A673 (cell line): Measurements from ENCODE around the gene PROSER3. TPM values are rescaled to one million over a fixed set of nuclear protein-coding genes. Genes with fewer than 3 reads are reported as not detected.

ENCODE experiments used
- BruUV-seq: library from RNA; stranded (reverse); fragments of 400-500 nt; replicated peaks from 2 replicates; lab custom pipeline; 2021; lab: Mats Ljungman, UMichigan
- CTCF ChIA-PET: fragments of 300-600 bp; sonication (Branson Sonifier 250); formaldehyde crosslinking; loops from one replicate; lab custom pipeline; 2022; ENCODE audit warnings: antibody characterized with exemption; lab: Charles Lee
- POLR2A ChIA-PET: fragments of 300-600 bp; sonication (Branson Sonifier 250); formaldehyde crosslinking; loops from one replicate; lab custom pipeline; 2022; ENCODE audit warnings: antibody characterized with exemption; ENCODE audit not compliant: low non-redundant PET; lab: Charles Lee
- DNase-seq: peaks from one replicate; pipeline ENCODE4 v3.0.0-alpha.2; 2015; ENCODE audit warnings: low spot score
- H3K27ac ChIP-seq: fragments of 200-600 bp; sonication (generic); 2 replicates; pipeline ENCODE4 v1.5.1; 2016; ENCODE audit warnings: mixed run types, low read depth, mild to moderate bottlenecking, mixed read lengths, antibody characterized with exemption, low read length; ENCODE audit not compliant: poor library complexity, severe bottlenecking
- H3K27me3 ChIP-seq: fragments of 200-600 bp; sonication (generic); replicated peaks from 2 replicates; pipeline ENCODE4 v1.6.1; 2017; ENCODE audit warnings: mixed run types, low read depth, mild to moderate bottlenecking, mixed read lengths, antibody characterized with exemption, low read length; ENCODE audit not compliant: insufficient read depth, poor library complexity
- H3K36me3 ChIP-seq: fragments of 200-600 bp; sonication (generic); 2 replicates; pipeline ENCODE4 v1.6.1; 2016; ENCODE audit warnings: mixed run types, mild to moderate bottlenecking, mixed read lengths, antibody characterized with exemption, low read length; ENCODE audit not compliant: insufficient read depth, poor library complexity, severe bottlenecking
- H3K4me1 ChIP-seq: fragments of 200-600 bp; sonication (generic); 2 replicates; pipeline ENCODE4 v1.6.1; 2017; ENCODE audit warnings: mixed run types, mild to moderate bottlenecking, mixed read lengths, antibody characterized with exemption, low read length; ENCODE audit not compliant: insufficient read depth, poor library complexity, severe bottlenecking
- H3K4me3 ChIP-seq: fragments of 200-600 bp; sonication (generic); 2 replicates; pipeline ENCODE4 v1.5.1; 2016; ENCODE audit warnings: low read depth, mixed run types, mild to moderate bottlenecking, mixed read lengths, low read length; ENCODE audit not compliant: poor library complexity, severe bottlenecking
- H3K9me3 ChIP-seq: fragments of 200-600 bp; sonication (generic); 2 replicates; pipeline ENCODE4 v1.6.1; 2016; ENCODE audit warnings: mixed run types, low read depth, mild to moderate bottlenecking, mixed read lengths, antibody characterized with exemption, low read length; ENCODE audit not compliant: poor library complexity, severe bottlenecking
- CTCF ChIP-seq: fragments of 300-800, 200-600 bp; sonication (generic); conservative IDR thresholded peaks from 2 replicates; pipeline ENCODE4 v1.5.1; 2017; ENCODE audit warnings: low read depth, mild to moderate bottlenecking, antibody characterized with exemption, low read length, moderate library complexity, mixed read lengths
- EZH2 ChIP-seq: fragments of 200-600 bp; sonication (generic); IDR thresholded peaks from 2 replicates; pipeline ENCODE4 v1.6.1; 2017; ENCODE audit warnings: borderline replicate concordance, low read depth, mild to moderate bottlenecking, mixed read lengths, antibody characterized with exemption, low read length; ENCODE audit not compliant: poor library complexity, severe bottlenecking
- intact Hi-C: fragments of 100-400 bp; cut with micrococcal nuclease; formaldehyde crosslinking; loops from one replicate; pipeline ENCODE4 v1.10.0; 2022; ENCODE audit not compliant: unreplicated experiment
- total RNA-seq: library from RNA; stranded (reverse); gene quantifications from 2 replicates; pipeline ENCODE4 v1.2.3, GENCODE V29; 2021

PROSER3 gene
- total RNA-seq, 1 experiment from 2014 or later = 38.4 TPM

GRCh38 chr19:35712567-35713505, 45.1 kb upstream of the PROSER3 start:
- DNase-seq = no peak
- intact Hi-C loops = no loop called here
- Histone ChIP-seq H3K4me3 (no peak overlapping the region), H3K9me3 (no peaks in the 10 kb centered on the region), H3K27me3 (peaks cover 14% of the 10 kb centered on the region), H3K36me3 (no peaks in the 10 kb centered on the region), H3K4me1 (peaks cover 5% of the 10 kb centered on the region), H3K27ac (no peak overlapping the region)
- POLR2A ChIA-PET = no interaction called here
- BruUV-seq = no TSS peak
- TF ChIP-seq CTCF = no peak
- no peak for TF ChIP-seq EZH2
- CTCF ChIA-PET = no interaction called here

- intact Hi-C loops = no loop called here
- no peaks in the 10 kb centered on the region for H3K36me3 ChIP-seq
- H3K9me3 ChIP-seq = no peaks in the 10 kb centered on the region
- TF ChIP-seq CTCF (no peak), EZH2 (no peak)
- H3K27me3 ChIP-seq = peaks cover 7% of the 10 kb centered on the region
- H3K4me1 ChIP-seq = peaks cover 5% of the 10 kb centered on the region
- ChIA-PET CTCF (no interaction called here), POLR2A (no interaction called here)
- no peak overlapping the region for H3K27ac ChIP-seq
- no peak overlapping the region for H3K4me3 ChIP-seq
- no TSS peak for BruUV-seq
- DNase-seq = no peak
Measured at GRCh38 chr19:35713506-35713850, 44.5 kb upstream of the PROSER3 start.

GRCh38 chr19:35713904-35714495, 44.0 kb upstream of the PROSER3 start:
- POLR2A ChIA-PET = interaction anchor here (0.6 kb wide), 1 partner anchor 447 kb away, joined by 3 read pairs; no protein-coding TSS in a partner anchor

More at GRCh38 chr19:35713904-35714495, 44.0 kb upstream of the PROSER3 start:
- intact Hi-C loops = no loop called here
- H3K36me3 ChIP-seq = no peaks in the 10 kb centered on the region
- no peaks in the 10 kb centered on the region for H3K9me3 ChIP-seq
- H3K4me1 ChIP-seq = peaks cover 6% of the 10 kb centered on the region
- no peak overlapping the region for H3K4me3 ChIP-seq
- TF ChIP-seq CTCF (no peak), EZH2 (no peak)
- CTCF ChIA-PET = interaction anchor here (1.0 kb wide), 1 partner anchor 12 kb away, joined by 3 read pairs; no protein-coding TSS in a partner anchor
- H3K27ac ChIP-seq = no peak overlapping the region
- H3K27me3 ChIP-seq = peaks cover 4% of the 10 kb centered on the region
- DNase-seq = no peak
- BruUV-seq = no TSS peak
